Lung (tissue), 12 donors: ENCODE data around the gene TP53I3. TPM values are rescaled to one million over a fixed set of nuclear protein-coding genes. Genes with fewer than 3 reads are reported as not detected.

Experiments used
- ATAC-seq: fragments of 200-7000 bp; cut with Tn5 transposase; one replicate; pipeline ENCODE4 v1.9.1; 2020; ENCODE audit warnings: moderate number of reproducible peaks; ENCODE audit not compliant: insufficient read depth, low FRiP score
- DNase-seq, 3 donors: peaks; one replicate each; pipeline ENCODE4 v3.0.0-alpha.2; 2013 to 2017
- H3K27ac ChIP-seq, 2 donors: one replicate each; pipeline ENCODE4 v1.5.1; 2013; ENCODE audit warnings: mild to moderate bottlenecking in 2 of 2, moderate library complexity in 2 of 2, control low read depth in 1 of 2, inconsistent platforms in 1 of 2, low read depth in 1 of 2, low read length in 1 of 2
- H3K27me3 ChIP-seq, 3 donors: one replicate each; pipeline ENCODE4 v1.5.1; 2013; ENCODE audit warnings: low read length in 2 of 3; ENCODE audit not compliant: control insufficient read depth in 3 of 3, insufficient read depth in 3 of 3
- H3K36me3 ChIP-seq, 4 donors: one replicate each; pipeline ENCODE4 v1.5.1; 2013; ENCODE audit warnings: low read length in 4 of 4, mild to moderate bottlenecking in 1 of 4, moderate library complexity in 1 of 4; ENCODE audit not compliant: control insufficient read depth in 4 of 4, insufficient read depth in 4 of 4
- H3K4me1 ChIP-seq, 5 donors: one replicate each; pipeline ENCODE4 v1.5.1; 2013; ENCODE audit warnings: low read length in 5 of 5, mild to moderate bottlenecking in 2 of 5, moderate library complexity in 1 of 5; ENCODE audit not compliant: control insufficient read depth in 5 of 5, insufficient read depth in 5 of 5
- H3K4me3 ChIP-seq: one replicate; pipeline ENCODE4 v1.5.1; 2013; ENCODE audit warnings: mild to moderate bottlenecking, control low read depth, moderate library complexity
- H3K9ac ChIP-seq, 2 donors: one replicate each; pipeline ENCODE4 v1.5.1; 2013; ENCODE audit warnings: low read length in 2 of 2, control low read depth in 1 of 2; ENCODE audit not compliant: insufficient read depth in 1 of 2
- H3K9me3 ChIP-seq, 4 donors: one replicate each; pipeline ENCODE4 v1.5.1; 2013; ENCODE audit warnings: low read length in 3 of 4, mild to moderate bottlenecking in 1 of 4, moderate library complexity in 1 of 4; ENCODE audit not compliant: control insufficient read depth in 4 of 4, insufficient read depth in 3 of 4
- WGBS, 2 donors: extraction: QIAGEN DNeasy Blood & Tissue Kit; methylation state at CpG; one replicate each; pipeline ENCODE4 v1.1.7; 2013; 5-methylcytosine and 5-hydroxymethylcytosine counted together
- polyA plus RNA-seq, 2 donors: library from polyadenylated mRNA; stranded (reverse); fragments of 200-250 nt; gene quantifications; one replicate each; pipeline ENCODE4 v1.2.1, GENCODE V29; 2013
- total RNA-seq, 2 donors: library from RNA; depleted of rRNA in 1 of 2; stranded (reverse); fragments of >200 nt in 1 of 2; gene quantifications; one replicate each; pipeline ENCODE4 v1.2.1, GENCODE V29; 2014 to 2021
- TF ChIP-seq, protein P1 (sequence below): IDR thresholded peaks from 2 replicates; pipeline ENCODE4 v1.5.1; 2012; ENCODE audit warnings: mild to moderate bottlenecking; ENCODE audit errors: control extremely low read depth, extremely low read depth
- donor health status: control.
- donor health status: control.
- donor health status: Bipolar disorder and iron deficiency.
- donor health status: healthy.
- donor health status: DM: yes; HTN: yes; CAD: no.

TP53I3 gene
- total and polyA plus RNA-seq, 4 donors: 35.7 to 63.8 (median 52.9) TPM

GRCh38 chr2:24047703-24048033 is 37.0 kb downstream of the TP53I3 start:
- Histone ChIP-seq H3K4me1 (peaks cover 0 to 22% (median 4%) of the 10 kb centered on the region in 5 donors), H3K9me3 (no peaks in the 10 kb centered on the region), H3K27me3 (no peaks in the 10 kb centered on the region), H3K27ac (peak overlapping the region in 1 of 2 donors; percentile 41), H3K36me3 (no peaks in the 10 kb centered on the region), H3K9ac (no peak overlapping the region), H3K4me3 (no peak overlapping the region)
- TF ChIP-seq, protein P1, sequence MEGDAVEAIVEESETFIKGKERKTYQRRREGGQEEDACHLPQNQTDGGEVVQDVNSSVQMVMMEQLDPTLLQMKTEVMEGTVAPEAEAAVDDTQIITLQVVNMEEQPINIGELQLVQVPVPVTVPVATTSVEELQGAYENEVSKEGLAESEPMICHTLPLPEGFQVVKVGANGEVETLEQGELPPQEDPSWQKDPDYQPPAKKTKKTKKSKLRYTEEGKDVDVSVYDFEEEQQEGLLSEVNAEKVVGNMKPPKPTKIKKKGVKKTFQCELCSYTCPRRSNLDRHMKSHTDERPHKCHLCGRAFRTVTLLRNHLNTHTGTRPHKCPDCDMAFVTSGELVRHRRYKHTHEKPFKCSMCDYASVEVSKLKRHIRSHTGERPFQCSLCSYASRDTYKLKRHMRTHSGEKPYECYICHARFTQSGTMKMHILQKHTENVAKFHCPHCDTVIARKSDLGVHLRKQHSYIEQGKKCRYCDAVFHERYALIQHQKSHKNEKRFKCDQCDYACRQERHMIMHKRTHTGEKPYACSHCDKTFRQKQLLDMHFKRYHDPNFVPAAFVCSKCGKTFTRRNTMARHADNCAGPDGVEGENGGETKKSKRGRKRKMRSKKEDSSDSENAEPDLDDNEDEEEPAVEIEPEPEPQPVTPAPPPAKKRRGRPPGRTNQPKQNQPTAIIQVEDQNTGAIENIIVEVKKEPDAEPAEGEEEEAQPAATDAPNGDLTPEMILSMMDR: no peak
- no peak for DNase-seq
- 40 to 43% methylated on average over 8 of the region's 8 CpGs for WGBS, 2 donors
- ATAC-seq: no peak

DNA sequence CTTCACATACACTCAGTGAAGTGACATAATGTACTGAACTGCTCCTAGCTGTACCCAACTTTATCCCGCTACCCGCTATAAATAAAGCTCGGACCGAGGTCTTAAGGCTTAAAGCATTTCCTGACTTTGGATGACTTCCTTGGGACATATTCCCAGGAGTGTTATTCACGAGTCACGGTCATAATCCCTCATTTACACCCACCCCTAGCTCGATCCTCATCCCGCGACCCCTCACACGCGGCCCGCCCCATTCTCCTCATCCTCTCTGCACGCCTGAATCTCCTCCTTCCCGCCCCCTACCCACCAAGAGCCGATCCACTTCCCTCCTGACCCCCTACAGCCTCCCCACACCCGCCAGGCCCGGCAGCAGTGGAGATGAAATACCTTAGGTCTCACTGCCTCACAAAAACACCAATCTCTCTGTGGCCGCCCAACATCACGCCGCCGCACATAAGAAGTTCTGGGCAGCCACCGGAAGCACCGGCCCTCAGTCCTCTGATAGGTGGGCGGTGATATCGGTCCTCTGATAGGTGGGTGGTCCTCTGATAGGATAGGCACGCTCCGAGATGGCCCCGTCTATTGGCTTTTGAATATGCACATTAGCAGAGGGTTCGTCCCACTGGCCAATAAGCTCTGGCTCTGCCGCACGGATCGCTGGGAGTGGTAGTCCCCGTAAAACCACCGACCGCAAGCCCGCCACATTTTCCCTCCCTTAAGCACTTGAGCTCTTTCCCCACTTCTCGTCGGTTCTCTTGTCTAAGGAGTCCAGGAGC is 37.5 kb downstream of the TP53I3 start, which contains the start of gene WDCP:
TSS of gene WDCP (minus strand) at position 462 of the 773 bp plus-strand sequence. CDS start 7,897 bp downstream, outside the sequence.
- Histone ChIP-seq H3K27ac (peak within 1 kb of the TSS; percentile 13 to 62), H3K9me3 (no peaks in the 10 kb centered on the region), H3K27me3 (no peaks in the 10 kb centered on the region), H3K36me3 (no peaks in the 10 kb centered on the region), H3K4me3 (peak within 1 kb of the TSS; percentile 63), H3K9ac (peak within 1 kb of the TSS; percentile 53 to 71), H3K4me1 (peaks cover 0 to 22% (median 4%) of the 10 kb centered on the region in 5 donors)
- WGBS, 2 donors: 0% methylated on average over 38 of the region's 38 CpGs
- DNase-seq (peak; percentile 97 to 99 (median 98)), ATAC-seq (peak; percentile 94)
- TF ChIP-seq, protein P1: no peak

DNA sequence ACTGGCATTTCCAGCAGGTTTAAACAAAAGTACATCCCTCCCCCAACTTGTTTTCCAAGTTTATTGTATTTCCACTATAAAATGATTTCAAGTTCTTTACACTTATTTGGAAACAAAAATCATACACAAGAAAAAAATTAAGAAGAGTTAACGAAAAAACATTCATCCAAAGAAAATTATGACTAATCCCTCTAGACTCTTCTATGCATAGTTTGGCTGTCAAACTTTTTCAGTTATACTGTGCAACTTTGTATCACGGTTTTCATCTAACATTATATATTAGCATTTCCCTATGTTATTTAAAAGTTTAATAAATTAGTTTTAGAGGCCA is 38.1 kb downstream of the TP53I3 start:
- 3 to 7% methylated on average over 2 of the region's 2 CpGs for WGBS, 2 donors
- Histone ChIP-seq H3K4me1 (peaks cover 0 to 22% (median 4%) of the 10 kb centered on the region in 5 donors), H3K27me3 (no peaks in the 10 kb centered on the region), H3K27ac (peak overlapping the region in 1 of 2 donors; percentile 13), H3K9me3 (no peaks in the 10 kb centered on the region), H3K36me3 (no peaks in the 10 kb centered on the region), H3K4me3 (no peak overlapping the region), H3K9ac (peak overlapping the region; percentile 53 to 71)
- TF ChIP-seq, protein P1: no peak
- DNase-seq: no peak
- no peak for ATAC-seq
